ENCODE measurements around the gene COMMD4.
"Not testable (repeated sequence)": the region's sequence is repeated elsewhere in the genome, so short reads cannot be mapped to it uniquely, and the experiment has no call there.

COMMD4 gene

GRCh38 chr15:75313116-75313845 is 22.6 kb upstream of the COMMD4 start:
- H3K27ac ChIP-seq (ENCODE audit: low read length), result no peak overlapping the region
- H3K4me3 ChIP-seq (ENCODE audit: low read depth in 1 of 2, low read length in 2 of 2), result no peak overlapping the region
- H3K9me3 ChIP-seq (ENCODE audit: control insufficient read depth in 1 of 2, low read length in 2 of 2), result no peaks in the 10 kb centered on the region
- peaks cover 2% of the 10 kb centered on the region for H3K27me3 ChIP-seq (ENCODE audit: low read depth, low read length)
- H3K36me3 ChIP-seq (ENCODE audit: control insufficient read depth in 1 of 2, insufficient read depth in 2 of 2, low read length in 2 of 2), result no peaks in the 10 kb centered on the region
- H3K4me1 ChIP-seq (ENCODE audit: control insufficient read depth in 1 of 2, insufficient read depth in 2 of 2, low read length in 2 of 2), result no peaks in the 10 kb centered on the region

- Histone ChIP-seq H3K27ac (ENCODE audit: low read length) (no peak overlapping the region), H3K4me1 (ENCODE audit: control insufficient read depth in 1 of 2, insufficient read depth in 2 of 2, low read length in 2 of 2) (no peaks in the 10 kb centered on the region), H3K9me3 (ENCODE audit: control insufficient read depth in 1 of 2, low read length in 2 of 2) (no peaks in the 10 kb centered on the region), H3K27me3 (ENCODE audit: low read depth, low read length) (no peaks in the 10 kb centered on the region), H3K36me3 (ENCODE audit: control insufficient read depth in 1 of 2, insufficient read depth in 2 of 2, low read length in 2 of 2) (no peaks in the 10 kb centered on the region), H3K4me3 (ENCODE audit: low read depth in 1 of 2, low read length in 2 of 2) (no peak overlapping the region)
Measured at GRCh38 chr15:75314552-75315290, 21.1 kb upstream of the COMMD4 start.

GRCh38 chr15:75319231-75319897 is 16.5 kb upstream of the COMMD4 start:
- H3K9me3 ChIP-seq (ENCODE audit: control insufficient read depth in 1 of 2, low read length in 2 of 2); H3K36me3 ChIP-seq (ENCODE audit: control insufficient read depth in 1 of 2, insufficient read depth in 2 of 2, low read length in 2 of 2); H3K4me1 ChIP-seq (ENCODE audit: control insufficient read depth in 1 of 2, insufficient read depth in 2 of 2, low read length in 2 of 2); H3K27me3 ChIP-seq (ENCODE audit: low read depth, low read length); H3K4me3 ChIP-seq (ENCODE audit: low read depth in 1 of 2, low read length in 2 of 2); H3K27ac ChIP-seq (ENCODE audit: low read length): not testable (repeated sequence)

GRCh38 chr15:75321711-75322110 is 14.2 kb upstream of the COMMD4 start:
- Histone ChIP-seq H3K27ac (ENCODE audit: low read length) (no peak overlapping the region), H3K4me1 (ENCODE audit: control insufficient read depth in 1 of 2, insufficient read depth in 2 of 2, low read length in 2 of 2) (no peaks in the 10 kb centered on the region), H3K36me3 (ENCODE audit: control insufficient read depth in 1 of 2, insufficient read depth in 2 of 2, low read length in 2 of 2) (no peaks in the 10 kb centered on the region), H3K27me3 (ENCODE audit: low read depth, low read length) (no peaks in the 10 kb centered on the region), H3K9me3 (ENCODE audit: control insufficient read depth in 1 of 2, low read length in 2 of 2) (no peaks in the 10 kb centered on the region), H3K4me3 (ENCODE audit: low read depth in 1 of 2, low read length in 2 of 2) (no peak overlapping the region)

- no peaks in the 10 kb centered on the region for H3K9me3 ChIP-seq (ENCODE audit: control insufficient read depth in 1 of 2, low read length in 2 of 2)
- no peaks in the 10 kb centered on the region for H3K36me3 ChIP-seq (ENCODE audit: control insufficient read depth in 1 of 2, insufficient read depth in 2 of 2, low read length in 2 of 2)
- no peaks in the 10 kb centered on the region for H3K27me3 ChIP-seq (ENCODE audit: low read depth, low read length)
- no peak overlapping the region for H3K4me3 ChIP-seq (ENCODE audit: low read depth in 1 of 2, low read length in 2 of 2)
- H3K4me1 ChIP-seq (ENCODE audit: control insufficient read depth in 1 of 2, insufficient read depth in 2 of 2, low read length in 2 of 2), result no peaks in the 10 kb centered on the region
- no peak overlapping the region for H3K27ac ChIP-seq (ENCODE audit: low read length)
Measured at GRCh38 chr15:75325922-75326321, 9.9 kb upstream of the COMMD4 start.

- Histone ChIP-seq H3K9me3 (ENCODE audit: control insufficient read depth in 1 of 2, low read length in 2 of 2) (no peaks in the 10 kb centered on the region), H3K27me3 (ENCODE audit: low read depth, low read length) (no peaks in the 10 kb centered on the region), H3K36me3 (ENCODE audit: control insufficient read depth in 1 of 2, insufficient read depth in 2 of 2, low read length in 2 of 2) (no peaks in the 10 kb centered on the region), H3K4me3 (ENCODE audit: low read depth in 1 of 2, low read length in 2 of 2) (no peak overlapping the region), H3K4me1 (ENCODE audit: control insufficient read depth in 1 of 2, insufficient read depth in 2 of 2, low read length in 2 of 2) (no peaks in the 10 kb centered on the region), H3K27ac (ENCODE audit: low read length) (no peak overlapping the region)
Measured at GRCh38 chr15:75327005-75327404, 8.9 kb upstream of the COMMD4 start.

GRCh38 chr15:75327491-75327890 is 8.4 kb upstream of the COMMD4 start:
- Histone ChIP-seq H3K27ac (ENCODE audit: low read length) (no peak overlapping the region), H3K4me3 (ENCODE audit: low read depth in 1 of 2, low read length in 2 of 2) (no peak overlapping the region), H3K27me3 (ENCODE audit: low read depth, low read length) (no peaks in the 10 kb centered on the region), H3K9me3 (ENCODE audit: control insufficient read depth in 1 of 2, low read length in 2 of 2) (no peaks in the 10 kb centered on the region), H3K36me3 (ENCODE audit: control insufficient read depth in 1 of 2, insufficient read depth in 2 of 2, low read length in 2 of 2) (no peaks in the 10 kb centered on the region), H3K4me1 (ENCODE audit: control insufficient read depth in 1 of 2, insufficient read depth in 2 of 2, low read length in 2 of 2) (no peaks in the 10 kb centered on the region)

GRCh38 chr15:75328493-75329314 is 7.2 kb upstream of the COMMD4 start:
- Histone ChIP-seq H3K4me3 (ENCODE audit: low read depth in 1 of 2, low read length in 2 of 2) (no peak overlapping the region), H3K4me1 (ENCODE audit: control insufficient read depth in 1 of 2, insufficient read depth in 2 of 2, low read length in 2 of 2) (no peaks in the 10 kb centered on the region), H3K27me3 (ENCODE audit: low read depth, low read length) (no peaks in the 10 kb centered on the region), H3K9me3 (ENCODE audit: control insufficient read depth in 1 of 2, low read length in 2 of 2) (no peaks in the 10 kb centered on the region), H3K27ac (ENCODE audit: low read length) (no peak overlapping the region), H3K36me3 (ENCODE audit: control insufficient read depth in 1 of 2, insufficient read depth in 2 of 2, low read length in 2 of 2) (no peaks in the 10 kb centered on the region)

GRCh38 chr15:75329571-75329970 is 6.3 kb upstream of the COMMD4 start:
- H3K36me3 ChIP-seq (ENCODE audit: control insufficient read depth in 1 of 2, insufficient read depth in 2 of 2, low read length in 2 of 2), result no peaks in the 10 kb centered on the region
- H3K27me3 ChIP-seq (ENCODE audit: low read depth, low read length), result no peaks in the 10 kb centered on the region
- H3K4me1 ChIP-seq (ENCODE audit: control insufficient read depth in 1 of 2, insufficient read depth in 2 of 2, low read length in 2 of 2), result no peaks in the 10 kb centered on the region
- H3K27ac ChIP-seq (ENCODE audit: low read length), result no peak overlapping the region
- H3K9me3 ChIP-seq (ENCODE audit: control insufficient read depth in 1 of 2, low read length in 2 of 2), result no peaks in the 10 kb centered on the region
- no peak overlapping the region for H3K4me3 ChIP-seq (ENCODE audit: low read depth in 1 of 2, low read length in 2 of 2)

GRCh38 chr15:75332093-75332492 is 3.8 kb upstream of the COMMD4 start:
- not testable (repeated sequence) for H3K36me3 ChIP-seq (ENCODE audit: control insufficient read depth in 1 of 2, insufficient read depth in 2 of 2, low read length in 2 of 2); H3K4me3 ChIP-seq (ENCODE audit: low read depth in 1 of 2, low read length in 2 of 2); H3K27me3 ChIP-seq (ENCODE audit: low read depth, low read length); H3K4me1 ChIP-seq (ENCODE audit: control insufficient read depth in 1 of 2, insufficient read depth in 2 of 2, low read length in 2 of 2); H3K27ac ChIP-seq (ENCODE audit: low read length); H3K9me3 ChIP-seq (ENCODE audit: control insufficient read depth in 1 of 2, low read length in 2 of 2)

All from muscle layer of duodenum (tissue), 2 donors.